Measurements from ENCODE around the gene DCDC2.
"Not testable (repeated sequence)": the region's sequence is repeated elsewhere in the genome, so short reads cannot be mapped to it uniquely, and the experiment has no call there.

The DCDC2 gene

DNA sequence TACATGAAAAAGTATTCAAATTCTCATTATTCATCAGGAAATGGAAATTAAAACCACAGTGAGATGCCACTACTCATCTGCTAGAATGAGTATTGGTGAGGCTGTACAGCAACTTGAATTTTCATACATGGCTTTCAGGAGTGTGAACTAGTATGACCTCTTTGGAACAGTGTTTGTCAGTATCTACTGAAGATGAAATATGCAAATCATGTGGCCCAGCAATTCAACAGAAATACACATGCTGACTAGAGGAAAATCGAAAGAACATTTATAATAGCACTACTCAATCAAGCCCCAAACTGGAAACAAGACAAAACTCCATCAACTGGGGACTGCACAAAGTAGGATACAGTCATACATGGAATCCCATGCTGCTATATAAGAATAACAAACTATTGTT lies 102.2 kb downstream of the DCDC2 start:
- no peak for DNase-seq

DNA sequence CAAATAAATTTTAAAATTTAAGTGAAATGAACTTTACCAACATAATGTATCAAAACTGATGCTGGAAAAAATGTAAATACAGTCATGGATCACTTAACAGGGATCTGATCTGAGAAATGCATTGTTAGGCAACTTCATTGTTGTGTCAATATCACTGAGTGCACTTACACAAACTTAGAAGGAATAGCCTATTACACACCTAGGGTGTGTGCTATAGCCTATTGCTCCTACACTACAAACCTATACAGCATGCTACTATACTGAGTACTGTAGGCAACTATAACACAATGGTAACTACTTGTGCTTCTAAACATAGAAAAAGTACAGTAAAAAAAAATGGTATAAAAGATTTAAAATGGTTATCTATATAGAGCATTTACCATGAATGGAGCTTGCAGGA lies 104.5 kb downstream of the DCDC2 start:
- DNase-seq: no peak

DNA sequence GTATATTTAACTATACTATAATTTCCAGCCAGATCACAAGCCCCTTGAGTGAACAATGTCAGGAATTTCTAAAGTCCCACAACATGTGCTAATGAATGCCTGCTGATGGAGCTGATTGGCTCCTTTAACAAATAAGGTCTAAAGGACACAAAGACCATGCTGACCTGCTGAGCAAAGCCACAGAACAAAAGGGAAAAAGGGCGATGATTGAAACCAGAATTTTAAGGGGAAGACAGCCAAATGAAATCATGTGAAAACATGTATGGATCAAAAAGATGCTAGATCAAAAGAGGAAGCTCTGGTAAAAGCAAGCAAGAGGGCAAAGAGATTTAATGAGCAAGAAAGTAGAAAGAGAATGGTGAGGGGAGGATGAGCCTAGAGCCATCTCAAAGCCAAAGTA lies 105.6 kb downstream of the DCDC2 start:
- DNase-seq: no peak

DNA sequence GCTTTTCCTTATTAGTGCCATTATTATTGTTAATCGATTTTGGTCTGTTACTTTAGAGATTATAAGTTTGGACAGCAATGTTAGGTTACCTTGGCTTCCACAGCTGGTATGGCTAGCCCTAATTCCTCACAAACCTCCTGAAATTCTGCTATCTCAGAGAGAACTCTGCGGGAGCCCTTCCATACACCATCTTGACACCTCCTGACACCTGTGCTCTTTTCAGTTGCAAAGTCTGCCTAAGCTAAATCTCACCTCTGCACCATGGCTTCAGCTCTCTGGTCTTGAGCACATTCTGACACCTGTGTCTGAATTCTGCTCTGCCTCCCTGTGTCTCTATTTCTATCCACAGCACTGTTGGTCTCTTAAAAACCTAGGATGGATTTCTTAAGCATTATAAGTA lies 106.5 kb downstream of the DCDC2 start:
- no peak for DNase-seq

DNA sequence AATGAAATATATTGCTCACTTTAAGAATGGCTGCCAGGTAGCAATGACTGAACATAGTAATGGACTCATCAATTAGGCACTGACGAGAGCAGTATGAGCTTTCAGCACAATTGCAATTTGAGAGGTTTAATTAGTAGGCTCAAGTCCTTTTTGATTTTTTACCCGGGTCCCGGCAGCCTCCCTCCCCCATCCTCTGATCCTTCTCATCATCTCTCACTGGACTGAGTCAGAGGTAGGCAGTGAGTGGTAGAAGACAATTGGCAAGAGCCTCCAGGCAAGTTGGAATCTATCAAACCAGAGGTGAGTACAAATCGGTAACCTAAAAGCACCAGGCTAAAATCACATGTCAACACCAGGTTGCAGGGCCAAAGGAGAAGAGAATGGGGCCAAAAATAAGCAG lies 107.9 kb downstream of the DCDC2 start:
- no peak for DNase-seq

DNA sequence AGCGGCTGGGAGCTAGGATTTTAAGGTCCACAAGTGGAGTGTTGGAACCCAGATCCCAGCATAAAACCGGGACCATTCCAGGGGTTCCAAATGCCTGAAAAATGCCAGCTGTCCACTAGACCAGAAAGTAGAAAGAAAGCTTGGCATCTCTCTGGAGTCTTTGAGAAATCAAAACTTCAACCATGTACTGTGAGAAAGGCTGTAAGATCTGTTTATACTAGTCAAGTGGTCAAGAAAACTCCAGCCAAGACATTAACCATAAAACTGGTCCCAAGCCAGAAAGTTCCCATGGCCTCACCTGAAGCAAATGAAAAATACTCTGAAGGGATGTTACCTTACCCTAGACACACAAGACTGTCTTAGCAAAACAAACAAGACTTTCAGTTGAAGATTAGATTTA lies 112.6 kb downstream of the DCDC2 start:
- DNase-seq: no peak

DNA sequence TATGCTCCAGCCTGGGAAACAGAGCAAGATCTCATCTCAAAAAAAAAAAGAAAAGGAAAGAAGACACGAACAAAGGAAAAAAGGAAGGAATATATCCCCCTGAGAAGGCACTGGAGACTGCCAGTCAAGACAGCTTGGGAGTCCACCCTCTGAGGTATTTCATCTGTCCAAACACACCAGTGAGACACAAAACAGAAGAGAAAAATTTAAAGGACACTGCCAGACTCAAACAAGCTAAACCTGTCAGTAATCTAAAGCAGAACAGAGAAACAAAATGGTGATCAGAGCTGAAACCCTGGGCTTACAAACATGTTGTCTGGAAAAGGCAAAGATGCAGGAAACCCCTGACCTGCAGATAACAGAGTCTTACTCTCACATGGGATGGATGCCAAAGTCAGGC lies 114.9 kb downstream of the DCDC2 start:
- no peak for DNase-seq

DNA sequence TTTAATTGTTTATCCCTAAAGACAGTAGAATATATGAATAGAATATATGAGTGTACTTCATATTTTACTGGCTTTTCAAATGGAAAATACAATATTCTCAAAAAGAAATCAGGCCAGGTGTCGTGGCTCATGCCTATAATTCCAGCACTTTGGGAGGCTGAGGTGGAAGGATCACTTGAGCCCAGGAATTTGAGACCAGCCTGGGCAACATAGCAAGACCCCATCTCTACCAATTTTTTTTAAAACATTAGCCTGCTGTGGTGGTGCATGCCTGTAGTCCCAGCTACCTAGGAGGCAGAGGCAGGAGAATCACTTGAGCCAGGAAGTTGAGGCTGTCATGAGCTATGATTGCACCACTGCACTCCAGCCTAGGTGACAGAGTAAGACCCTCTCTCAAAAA lies 116.1 kb downstream of the DCDC2 start:
- DNase-seq: not testable (repeated sequence)

DNA sequence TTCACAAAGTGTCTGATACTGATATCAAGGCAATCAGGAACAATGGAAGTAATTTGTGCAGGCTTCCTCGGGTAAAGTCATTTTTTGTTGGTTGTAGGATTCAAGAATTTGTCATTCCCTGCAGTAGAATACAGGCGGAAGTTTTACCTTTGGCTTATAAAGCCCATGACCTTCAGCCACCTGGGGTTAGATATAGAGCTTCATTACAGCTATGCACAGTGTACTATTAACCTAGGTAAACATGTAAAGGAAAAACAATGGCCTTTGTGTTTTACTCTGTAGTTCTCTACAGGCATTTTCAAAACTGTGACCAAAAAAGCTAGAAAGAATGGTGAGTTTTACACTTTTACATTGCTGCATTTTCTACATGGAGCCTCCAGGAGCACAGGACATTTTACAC lies 116.9 kb downstream of the DCDC2 start:
- DNase-seq: no peak

DNA sequence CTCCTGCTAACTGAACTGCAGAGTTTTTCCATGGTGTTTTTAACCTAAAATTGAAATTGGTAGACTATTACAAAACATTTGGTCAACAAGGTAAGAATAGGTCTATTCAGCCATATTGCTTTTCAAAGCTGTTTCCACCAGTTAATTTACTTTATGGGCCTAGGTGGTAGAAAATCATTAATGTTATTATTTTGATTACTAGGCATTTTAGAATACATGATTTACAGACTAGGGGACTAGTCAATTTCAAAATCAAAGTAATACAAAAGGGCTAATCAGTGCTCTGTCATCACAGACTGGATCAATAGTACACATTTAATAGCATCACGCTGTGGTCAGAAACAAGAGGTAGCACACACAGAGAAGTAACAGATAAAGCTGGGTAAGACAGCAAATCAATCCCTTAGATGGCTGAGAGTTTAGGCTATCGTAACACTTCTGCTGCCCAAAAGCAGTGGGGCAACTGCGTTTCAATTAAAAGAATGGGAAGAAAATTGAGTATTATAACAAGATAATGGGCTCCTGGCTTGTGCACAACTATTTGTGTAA lies 117.4 kb downstream of the DCDC2 start:
- no peak for DNase-seq

DNA sequence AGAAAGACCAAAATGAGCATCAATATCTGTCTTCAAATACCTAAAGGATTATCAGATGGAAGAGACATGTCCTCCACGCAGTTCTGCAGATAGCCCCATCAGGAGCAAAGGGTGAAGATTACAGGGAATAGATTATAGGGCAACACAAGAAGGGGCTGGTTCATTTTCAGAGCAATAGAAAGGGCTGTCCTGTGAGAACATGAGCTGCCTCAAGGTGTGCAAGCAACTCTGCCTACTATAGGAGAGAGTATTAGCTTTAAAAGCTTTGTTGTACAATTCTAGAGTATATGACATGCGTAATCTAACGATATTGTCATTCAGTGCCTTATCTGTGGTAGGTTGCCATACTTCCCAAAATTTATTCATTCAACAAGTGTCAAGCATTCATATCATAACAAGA lies 119.2 kb downstream of the DCDC2 start:
- DNase-seq: no peak

DNA sequence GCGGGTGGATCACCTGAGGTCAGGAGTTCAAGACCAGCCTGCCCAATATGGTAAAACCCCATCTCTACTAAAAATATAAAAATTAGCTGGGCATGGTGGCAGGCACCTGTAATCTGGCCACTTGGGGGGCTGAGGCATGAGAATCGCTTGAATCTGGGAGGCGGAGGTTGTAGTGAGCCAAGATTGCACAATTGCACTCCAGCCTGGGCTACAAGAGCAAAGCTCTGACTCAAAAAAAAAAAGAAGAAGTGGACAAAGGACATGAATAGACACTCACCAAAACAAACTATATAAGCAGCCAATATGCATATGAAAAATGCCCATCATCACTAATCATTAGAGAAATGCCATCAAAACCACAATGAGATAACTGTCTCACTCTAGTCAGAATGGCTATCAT lies 121.1 kb downstream of the DCDC2 start:
- not testable (repeated sequence) for DNase-seq

DNA sequence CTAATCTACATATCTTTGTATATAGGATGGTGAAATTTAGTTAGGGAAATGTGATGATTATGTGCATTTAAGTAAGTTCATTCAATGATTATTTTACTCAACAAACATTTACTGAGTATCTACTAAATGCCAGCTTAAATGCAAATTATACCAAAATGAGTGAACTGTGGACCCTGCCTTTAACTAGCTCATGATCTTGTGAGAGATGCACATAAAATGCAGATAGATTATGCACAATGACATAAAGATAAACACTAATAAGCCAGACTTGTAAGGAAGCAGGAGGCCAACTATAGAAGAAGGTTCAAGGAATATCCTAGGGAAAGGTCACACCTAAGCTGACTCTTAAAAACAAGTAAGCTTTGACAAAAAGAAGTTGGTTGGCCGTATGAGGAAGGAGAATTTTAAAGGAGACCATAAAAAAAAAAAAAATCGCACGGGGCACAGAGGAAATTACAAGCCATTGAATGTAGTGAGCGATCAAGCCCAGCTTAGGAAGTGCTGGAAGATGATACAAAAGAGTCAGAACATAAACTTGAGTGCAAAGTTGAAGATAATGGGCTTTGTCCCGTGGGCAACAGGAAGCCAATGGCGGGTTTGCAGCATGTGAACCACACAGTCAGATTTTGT lies 123.9 kb downstream of the DCDC2 start:
- DNase-seq: no peak

DNA sequence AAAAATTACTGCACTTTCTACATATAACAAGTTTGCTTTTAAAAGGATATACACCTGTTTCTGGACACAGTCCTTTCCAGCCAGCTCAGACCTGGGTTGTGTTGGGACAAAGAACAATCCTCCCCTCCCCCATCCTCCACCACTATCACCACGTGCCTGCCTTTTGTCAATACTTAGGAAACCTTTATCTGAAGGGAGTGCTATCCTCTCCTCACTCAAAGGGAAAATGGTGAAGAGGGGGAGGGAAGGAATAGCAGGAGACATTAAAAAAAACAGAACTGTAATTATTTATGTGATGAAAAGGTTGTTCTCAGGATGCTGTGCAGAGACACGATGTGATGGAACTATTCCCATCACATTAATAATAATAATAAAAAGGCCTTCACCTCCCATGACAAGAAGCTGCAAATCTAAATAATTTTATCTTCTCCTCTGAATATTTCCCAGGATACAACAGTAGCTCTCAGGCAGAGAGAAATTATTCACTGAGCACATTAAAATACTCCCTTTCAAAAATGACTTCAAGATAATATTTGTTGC lies 126.4 kb downstream of the DCDC2 start:
- DNase-seq: no peak

DNA sequence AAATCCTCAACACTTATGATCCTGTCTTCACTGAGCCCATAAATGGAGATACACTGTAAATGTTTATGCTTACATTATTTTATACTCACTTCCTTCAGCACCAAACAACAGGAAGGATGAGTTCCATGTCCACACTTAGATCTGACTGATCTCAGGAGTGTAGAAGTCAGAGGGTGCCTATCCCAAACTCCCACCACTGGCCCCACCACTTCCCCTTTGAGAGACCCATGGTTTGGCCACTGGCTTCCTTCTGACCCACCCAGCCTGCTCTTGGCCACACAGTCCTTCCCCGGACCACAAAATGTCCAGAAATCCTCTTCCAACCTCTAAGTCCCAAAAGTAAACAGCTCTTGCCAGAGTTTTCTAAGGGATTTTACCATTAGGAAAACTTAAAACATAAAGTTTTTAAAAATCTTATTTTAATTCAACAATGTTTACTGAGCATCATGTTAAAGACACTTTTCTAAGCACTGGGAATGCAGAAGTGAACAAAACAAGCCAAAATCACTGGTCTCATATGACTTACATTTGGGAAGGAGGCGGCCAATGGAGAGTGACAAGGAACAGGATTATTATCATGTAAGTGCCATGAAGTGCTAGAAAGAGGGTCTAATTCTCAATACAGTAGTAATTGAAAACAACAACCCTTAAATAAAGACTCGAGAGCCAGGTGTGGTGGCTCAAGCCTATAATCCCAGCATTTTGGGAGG lies 128.0 kb downstream of the DCDC2 start:
- DNase-seq: no peak

DNA sequence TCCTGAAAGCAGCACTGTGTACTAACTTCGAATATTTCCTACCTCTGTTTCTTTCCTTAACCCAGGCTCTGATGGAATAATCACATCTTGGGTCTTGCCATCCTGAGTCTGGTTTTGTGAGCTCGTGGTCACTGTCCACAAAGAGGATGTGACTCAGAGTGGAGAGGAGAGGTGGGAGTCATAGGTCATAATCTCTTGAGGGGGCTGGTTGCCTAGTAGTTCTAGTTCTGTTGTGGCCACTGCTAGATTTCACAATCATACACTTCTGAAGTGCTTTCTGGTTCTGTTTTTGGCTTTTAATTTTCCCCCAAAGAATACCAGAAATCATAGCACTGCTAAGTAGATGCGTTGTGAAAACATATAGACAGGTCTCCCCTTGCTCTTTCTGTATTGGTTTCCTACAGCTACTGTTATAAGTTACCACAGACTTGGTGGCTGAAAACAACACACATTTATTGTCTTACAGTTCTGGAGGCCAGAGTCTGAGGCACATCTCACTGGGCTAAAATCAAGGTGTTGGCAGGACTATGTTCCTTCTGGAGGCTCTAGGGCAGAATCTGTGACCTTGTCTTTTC lies 129.1 kb downstream of the DCDC2 start:
- DNase-seq: no peak

DNA sequence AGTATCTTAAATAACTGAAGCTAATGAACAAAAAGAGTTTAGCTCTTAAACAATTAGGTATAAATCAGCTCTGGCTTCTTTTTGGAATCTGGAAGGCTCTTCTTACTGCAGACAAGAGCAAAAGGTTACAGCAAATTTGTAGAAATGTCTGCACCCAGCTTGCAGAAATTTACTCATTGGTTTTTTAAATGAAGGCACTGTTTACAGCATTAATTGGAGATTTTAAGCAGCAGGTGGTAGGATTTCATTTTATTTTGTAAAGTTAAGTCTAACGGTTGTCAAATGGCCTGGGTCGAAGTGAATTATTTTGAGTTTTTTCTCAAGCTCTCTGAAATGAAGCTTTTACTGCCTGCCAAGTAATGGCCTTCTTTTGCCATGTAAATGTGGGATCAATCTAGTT lies 129.7 kb downstream of the DCDC2 start:
- no peak for DNase-seq

DNA sequence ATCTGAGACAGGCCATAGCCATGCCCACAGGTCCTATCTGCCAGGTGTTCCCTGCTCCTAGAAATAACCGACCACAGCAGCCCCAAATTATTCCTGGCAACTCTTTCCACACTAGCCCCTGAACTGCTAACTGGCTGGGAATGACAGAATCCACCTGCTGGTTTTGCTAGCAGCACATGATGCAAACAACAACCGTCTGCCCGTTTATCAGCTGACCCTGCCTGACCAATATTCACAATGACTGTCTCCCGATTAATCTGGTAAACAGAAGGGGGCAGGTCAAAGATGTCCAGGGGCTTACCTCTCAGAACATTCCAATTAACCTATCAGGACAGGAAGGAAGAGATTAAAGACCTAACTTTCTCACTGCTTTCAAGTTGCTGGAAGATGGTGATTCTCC lies 130.3 kb downstream of the DCDC2 start:
- no peak for DNase-seq

DNA sequence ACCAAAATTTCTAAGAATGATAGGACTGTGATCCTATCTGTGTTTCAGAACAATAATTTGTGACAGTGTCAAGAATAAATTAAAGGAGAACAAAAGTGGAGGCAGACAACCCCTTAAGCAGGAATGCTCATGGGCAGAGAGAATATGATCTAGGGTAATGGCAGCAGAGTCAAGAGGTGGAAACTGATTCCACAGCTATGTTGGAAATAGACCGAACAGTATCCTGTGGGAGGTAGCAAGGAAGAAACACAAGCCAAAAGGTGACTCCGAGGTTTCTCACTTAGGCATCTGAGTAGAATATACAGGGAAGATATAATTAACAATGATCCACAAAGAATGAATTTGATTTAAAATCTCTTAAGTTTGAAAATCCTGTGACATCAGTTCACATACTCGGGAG lies 131.3 kb downstream of the DCDC2 start:
- no peak for DNase-seq

DNA sequence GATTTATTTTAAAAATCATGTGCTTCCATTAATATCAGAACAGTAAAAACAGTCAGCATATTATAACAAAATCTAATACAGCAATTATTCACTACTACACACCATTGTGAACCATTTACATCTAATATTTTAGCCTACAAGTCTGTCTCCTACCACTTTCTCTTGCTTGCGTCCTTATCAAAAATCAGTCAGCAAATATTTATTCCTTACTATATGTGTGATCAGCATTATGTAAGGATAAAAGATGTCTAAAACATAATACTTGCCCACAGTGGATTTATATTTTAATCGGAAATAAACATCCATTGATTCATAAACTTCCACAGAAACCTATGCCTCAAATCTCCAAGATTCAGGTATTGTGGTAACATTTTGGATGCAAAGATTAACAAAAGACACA lies 132.0 kb downstream of the DCDC2 start:
- no peak for DNase-seq

DNA sequence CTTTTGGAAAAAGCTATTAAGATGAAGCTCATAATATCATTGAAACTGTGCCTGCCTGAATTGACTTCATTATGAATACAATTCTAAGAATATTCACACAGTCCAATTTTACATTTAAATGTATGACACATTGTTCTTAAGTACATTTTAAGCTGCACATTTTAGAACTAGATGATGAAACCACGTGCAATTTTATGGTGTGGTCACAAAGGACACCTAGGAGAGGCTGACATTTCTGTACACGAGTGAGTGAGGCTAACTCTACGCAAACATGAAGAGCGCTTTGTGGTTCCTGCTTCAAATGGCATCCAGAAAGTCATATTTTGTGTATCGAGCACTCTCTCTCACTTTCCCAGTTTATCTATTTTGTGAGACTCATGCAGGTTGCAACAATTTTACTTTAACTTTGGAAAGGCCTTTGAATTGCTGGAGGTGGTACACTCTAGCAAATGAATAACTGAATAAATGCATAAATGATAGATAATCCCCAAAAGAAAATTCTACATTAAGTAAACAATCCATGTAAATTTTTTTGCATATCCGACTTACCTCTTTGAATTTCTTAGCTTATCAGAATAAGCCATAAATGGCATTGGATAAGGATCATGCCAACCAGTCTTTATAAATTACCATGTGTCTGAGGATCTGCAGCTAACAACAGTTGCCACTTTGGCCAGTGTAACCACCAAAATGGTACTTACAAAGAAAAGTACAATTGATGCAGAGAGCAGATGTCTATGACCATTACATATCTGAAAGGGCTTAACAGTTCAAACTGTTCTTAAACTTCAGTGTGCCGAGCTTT lies 134.5 kb downstream of the DCDC2 start:
- no peak for DNase-seq

DNA sequence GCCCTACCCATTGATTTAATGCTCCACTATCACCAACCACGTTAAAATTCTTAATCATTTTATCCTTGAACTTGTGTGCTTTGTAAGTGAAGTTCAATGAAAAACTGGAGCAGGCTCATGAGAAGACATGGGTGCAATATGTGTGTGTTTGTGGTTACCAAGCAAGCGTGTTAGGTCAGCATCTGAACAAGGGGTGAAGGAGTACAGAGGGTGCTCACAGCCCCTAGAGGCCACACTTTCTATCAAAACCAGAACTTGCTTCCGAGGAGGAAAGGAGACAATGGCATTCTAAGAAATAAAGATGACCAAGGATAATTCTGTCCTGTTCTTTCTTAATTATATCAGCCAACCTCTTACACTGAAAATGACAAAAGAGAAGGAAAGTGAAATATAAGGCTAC lies 138.2 kb downstream of the DCDC2 start:
- DNase-seq: no peak

DNA sequence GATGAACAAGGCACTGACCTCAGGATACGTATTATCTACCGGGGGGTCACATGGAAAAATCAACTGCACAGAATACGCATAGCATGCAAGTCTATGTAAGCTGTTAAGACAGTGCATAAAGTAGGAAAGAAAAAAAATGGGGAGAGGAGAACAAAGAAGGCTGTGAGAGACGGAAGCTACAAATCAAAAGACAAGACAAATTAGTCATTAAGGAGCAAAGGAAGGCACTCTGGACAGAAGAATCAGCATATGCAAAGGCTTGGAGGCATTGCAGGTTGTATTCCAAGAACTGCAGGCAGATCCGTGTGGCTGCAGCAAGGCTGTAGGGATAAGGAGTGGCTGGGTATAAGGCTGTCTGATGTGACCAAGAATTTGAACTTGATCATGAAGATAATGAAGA lies 142.9 kb downstream of the DCDC2 start:
- no peak for DNase-seq

Data from KG1 (cell line).